MM.1S (cell line): Measurements from ENCODE around the gene CDH6.

ENCODE experiments used
- EZH2 ChIP-seq: fragments of 300-600 bp; sonication (generic); optimal IDR thresholded peaks from 2 replicates; pipeline ENCODE3; 2017; ENCODE audit warnings: low read depth, mild to moderate bottlenecking, antibody characterized with exemption, low read length, mixed read lengths
- TF ChIP-seq, protein P1 (sequence below): fragments of 300-600 bp; sonication (generic); IDR thresholded peaks from 2 replicates; pipeline ENCODE4 v1.5.1; 2016; ENCODE audit warnings: antibody characterized with exemption, low read length, mixed read lengths

DNA sequence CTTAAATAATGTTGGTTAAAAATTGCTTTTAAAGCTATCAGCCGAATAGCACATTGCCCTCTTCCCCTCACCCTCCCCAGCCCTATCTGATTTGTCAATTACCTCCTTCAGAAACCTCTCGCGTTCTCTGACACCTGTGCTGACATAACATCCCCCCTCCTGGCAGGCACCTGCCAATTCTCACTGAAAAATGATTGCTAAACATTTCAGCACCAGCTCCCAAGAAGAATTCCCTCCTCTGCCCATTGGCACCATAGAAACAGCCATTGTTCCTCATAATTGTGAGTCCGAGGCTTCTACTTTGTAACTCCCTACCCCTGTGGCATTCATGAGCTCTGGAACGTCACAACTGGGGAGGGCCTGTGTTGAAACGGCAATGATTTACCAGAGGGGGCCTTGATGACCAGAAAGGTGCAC lies 20.2 kb downstream of the CDH6 start:
- TF ChIP-seq, protein P1, sequence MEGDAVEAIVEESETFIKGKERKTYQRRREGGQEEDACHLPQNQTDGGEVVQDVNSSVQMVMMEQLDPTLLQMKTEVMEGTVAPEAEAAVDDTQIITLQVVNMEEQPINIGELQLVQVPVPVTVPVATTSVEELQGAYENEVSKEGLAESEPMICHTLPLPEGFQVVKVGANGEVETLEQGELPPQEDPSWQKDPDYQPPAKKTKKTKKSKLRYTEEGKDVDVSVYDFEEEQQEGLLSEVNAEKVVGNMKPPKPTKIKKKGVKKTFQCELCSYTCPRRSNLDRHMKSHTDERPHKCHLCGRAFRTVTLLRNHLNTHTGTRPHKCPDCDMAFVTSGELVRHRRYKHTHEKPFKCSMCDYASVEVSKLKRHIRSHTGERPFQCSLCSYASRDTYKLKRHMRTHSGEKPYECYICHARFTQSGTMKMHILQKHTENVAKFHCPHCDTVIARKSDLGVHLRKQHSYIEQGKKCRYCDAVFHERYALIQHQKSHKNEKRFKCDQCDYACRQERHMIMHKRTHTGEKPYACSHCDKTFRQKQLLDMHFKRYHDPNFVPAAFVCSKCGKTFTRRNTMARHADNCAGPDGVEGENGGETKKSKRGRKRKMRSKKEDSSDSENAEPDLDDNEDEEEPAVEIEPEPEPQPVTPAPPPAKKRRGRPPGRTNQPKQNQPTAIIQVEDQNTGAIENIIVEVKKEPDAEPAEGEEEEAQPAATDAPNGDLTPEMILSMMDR = no peak
- no peak for TF ChIP-seq EZH2
